Large intestine (tissue), 3 donors: Measurements from ENCODE around the gene GDI2. TPM values are rescaled to one million over a fixed set of nuclear protein-coding genes. Genes with fewer than 3 reads are reported as not detected.

Source experiments
- DNase-seq, 2 donors: peaks; one replicate each; pipeline versions ENCODE4 v3.0.0 to v3.0.0-alpha.2; 2013
- H3K27ac ChIP-seq: one replicate; pipeline ENCODE4 v1.5.1; 2013; ENCODE audit warnings: low read length
- H3K27me3 ChIP-seq: 2 replicates; pipeline ENCODE4 v1.6.1; 2013; ENCODE audit warnings: low read length; ENCODE audit not compliant: control insufficient read depth, insufficient read depth
- H3K36me3 ChIP-seq: 2 replicates; pipeline ENCODE4 v1.6.1; 2013; ENCODE audit warnings: low read length; ENCODE audit not compliant: control insufficient read depth, insufficient read depth
- H3K4me1 ChIP-seq: one replicate; pipeline ENCODE4 v1.6.1; 2013; ENCODE audit warnings: low read length; ENCODE audit not compliant: control insufficient read depth, insufficient read depth
- H3K4me3 ChIP-seq: one replicate; pipeline ENCODE4 v1.5.1; 2013; ENCODE audit warnings: low read length
- H3K9me3 ChIP-seq: one replicate; pipeline ENCODE4 v1.6.1; 2013; ENCODE audit warnings: mild to moderate bottlenecking, low read depth, low read length, moderate library complexity; ENCODE audit not compliant: control insufficient read depth
- WGBS: methylation state at CpG from one replicate; pipeline ENCODE4 v1.1.5; 2013; ENCODE audit warnings: low lambda C conversion rate; ENCODE audit not compliant: insufficient coverage; 5-methylcytosine and 5-hydroxymethylcytosine counted together
- polyA plus RNA-seq: library from polyadenylated mRNA; unstranded; fragments of 120-200 nt; gene quantifications from one replicate; pipeline ENCODE4 v1.2.1, GENCODE V29; 2013

GDI2 gene
- polyA plus RNA-seq, 1 donor = 313 TPM

GRCh38 chr10:5774987-5775620 lies 38.1 kb downstream of the GDI2 start:
- Histone ChIP-seq H3K27ac (no peak overlapping the region), H3K36me3 (peaks cover 52% of the 10 kb centered on the region), H3K4me1 (no peaks in the 10 kb centered on the region), H3K9me3 (no peaks in the 10 kb centered on the region), H3K4me3 (no peak overlapping the region), H3K27me3 (no peaks in the 10 kb centered on the region)
- no peak for DNase-seq
- WGBS = no CpG with 5 or more reads among the region's 8 CpGs

DNA sequence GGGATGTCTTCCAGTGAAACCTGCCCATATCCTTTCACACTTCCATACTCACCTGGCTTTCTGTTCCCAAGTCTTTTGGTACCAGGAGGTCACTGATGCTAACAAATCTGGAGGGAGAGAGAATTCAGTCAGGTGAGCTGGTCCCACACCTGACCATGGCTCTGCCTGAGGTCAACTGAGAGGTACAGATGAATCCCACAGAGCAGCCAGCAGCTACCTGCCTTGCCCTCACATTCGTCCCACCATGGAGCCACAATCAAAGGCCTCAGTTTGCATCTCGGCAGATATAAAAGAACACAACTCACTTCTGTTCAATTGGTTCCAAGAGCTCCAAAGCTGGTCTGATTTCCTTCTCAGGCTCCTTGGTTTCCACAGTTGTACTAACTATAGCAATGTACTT lies 47.0 kb downstream of the GDI2 start:
- peaks cover 69% of the 10 kb centered on the region for H3K36me3 ChIP-seq
- H3K4me3 ChIP-seq = no peak overlapping the region
- WGBS = no CpG with 5 or more reads among the region's 2 CpGs

DNA sequence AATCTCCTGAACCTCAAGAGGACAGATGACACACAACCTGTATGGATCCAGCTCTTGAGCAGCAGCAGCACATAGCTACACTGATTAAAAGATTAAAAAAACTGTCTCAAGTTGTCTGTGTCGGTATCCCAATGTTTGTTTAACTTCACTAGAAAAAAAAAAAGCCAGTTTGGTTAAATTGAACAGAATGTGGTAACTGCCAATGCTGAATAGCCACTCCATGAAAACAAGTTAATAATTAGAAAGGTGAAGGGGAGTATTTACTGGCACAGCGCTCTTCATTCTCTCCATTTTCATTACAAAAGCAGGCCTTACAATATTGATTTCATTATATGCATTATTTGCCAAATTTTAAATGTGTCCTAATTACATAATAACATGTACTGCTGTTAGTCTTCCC lies 47.6 kb downstream of the GDI2 start:
- Histone ChIP-seq H3K36me3 (peaks cover 74% of the 10 kb centered on the region), H3K27me3 (no peaks in the 10 kb centered on the region), H3K9me3 (no peaks in the 10 kb centered on the region), H3K27ac (no peak overlapping the region), H3K4me3 (no peak overlapping the region), H3K4me1 (no peaks in the 10 kb centered on the region)
- 60% methylated on average over 1 of the region's 2 CpGs for WGBS
- DNase-seq = no peak

More for the DNA sequence above, 47.0 kb downstream of the GDI2 start:
- Histone ChIP-seq H3K4me1 (no peaks in the 10 kb centered on the region), H3K27ac (no peak overlapping the region), H3K27me3 (no peaks in the 10 kb centered on the region), H3K9me3 (no peaks in the 10 kb centered on the region)
- no peak for DNase-seq

- H3K27ac ChIP-seq = no peak overlapping the region
- no peaks in the 10 kb centered on the region for H3K9me3 ChIP-seq
- WGBS = no CpG with 5 or more reads among the region's 10 CpGs
- H3K36me3 ChIP-seq = peaks cover 78% of the 10 kb centered on the region
- no peak overlapping the region for H3K4me3 ChIP-seq
- no peaks in the 10 kb centered on the region for H3K4me1 ChIP-seq
- no peak for DNase-seq
- H3K27me3 ChIP-seq = no peaks in the 10 kb centered on the region
These were observed 48.6 kb downstream of the GDI2 start for GRCh38 chr10:5764422-5765297.

GRCh38 chr10:5762531-5762930 lies 50.7 kb downstream of the GDI2 start:
- Histone ChIP-seq H3K4me3 (no peak overlapping the region), H3K27me3 (no peaks in the 10 kb centered on the region), H3K4me1 (no peaks in the 10 kb centered on the region), H3K9me3 (no peaks in the 10 kb centered on the region), H3K36me3 (peaks cover 78% of the 10 kb centered on the region), H3K27ac (no peak overlapping the region)
- no peak for DNase-seq
- 70% methylated on average over 1 of the region's 1 CpG for WGBS

- Histone ChIP-seq H3K36me3 (peaks cover 76% of the 10 kb centered on the region), H3K9me3 (no peaks in the 10 kb centered on the region)
These were observed 52.0 kb downstream of the GDI2 start for GRCh38 chr10:5761220-5761619.

DNA sequence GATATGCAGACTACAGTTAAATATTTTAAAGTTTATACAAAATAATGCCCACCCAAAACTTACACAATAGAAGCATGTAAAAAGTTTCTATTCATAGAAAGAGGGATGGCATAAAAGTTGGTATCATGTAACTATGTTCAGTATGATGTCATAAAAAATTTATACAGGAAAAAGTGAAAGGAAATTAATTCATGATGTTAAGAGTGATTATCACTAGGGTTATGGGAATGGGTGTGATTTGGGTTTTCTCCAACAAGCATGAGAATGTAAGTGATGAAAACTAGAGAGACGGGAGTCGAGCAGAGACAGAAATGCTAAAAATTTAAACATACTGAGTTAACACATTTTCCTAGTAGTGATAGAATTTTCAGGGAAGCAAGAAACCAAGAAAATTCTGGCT lies 52.7 kb downstream of the GDI2 start:
- H3K27ac ChIP-seq = no peak overlapping the region
- peaks cover 69% of the 10 kb centered on the region for H3K36me3 ChIP-seq
- H3K4me3 ChIP-seq = no peak overlapping the region
- no CpG with 5 or more reads among the region's 2 CpGs for WGBS
- no peaks in the 10 kb centered on the region for H3K27me3 ChIP-seq
- no peaks in the 10 kb centered on the region for H3K9me3 ChIP-seq
- H3K4me1 ChIP-seq = no peaks in the 10 kb centered on the region
- no peak for DNase-seq

More at GRCh38 chr10:5761220-5761619, 52.0 kb downstream of the GDI2 start:
- Histone ChIP-seq H3K27me3 (no peaks in the 10 kb centered on the region), H3K4me1 (no peaks in the 10 kb centered on the region), H3K27ac (no peak overlapping the region), H3K4me3 (no peak overlapping the region)
- DNase-seq = no peak
- 100% methylated on average over 1 of the region's 2 CpGs for WGBS

DNA sequence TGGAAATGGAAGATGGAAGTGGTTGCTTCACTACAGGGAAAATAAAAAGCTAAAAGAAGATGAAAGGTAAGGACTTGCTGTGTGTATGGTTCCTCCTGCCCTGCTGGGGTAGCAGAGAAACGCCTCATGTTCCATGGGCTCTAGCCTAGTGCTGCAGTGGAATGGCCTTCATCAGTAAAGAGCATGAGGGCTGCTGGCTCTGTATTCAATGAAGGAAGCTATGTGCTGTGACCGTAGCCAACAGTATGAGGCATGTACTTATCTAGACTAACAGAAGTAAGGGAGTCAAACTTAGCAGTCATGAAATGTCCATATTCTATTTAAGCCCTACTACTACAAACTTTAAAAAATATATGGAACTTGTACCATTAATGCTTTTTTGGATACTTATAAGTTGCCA lies 54.3 kb downstream of the GDI2 start:
- Histone ChIP-seq H3K27me3 (no peaks in the 10 kb centered on the region), H3K4me1 (no peaks in the 10 kb centered on the region), H3K4me3 (no peak overlapping the region), H3K9me3 (no peaks in the 10 kb centered on the region), H3K27ac (no peak overlapping the region), H3K36me3 (peaks cover 54% of the 10 kb centered on the region)
- DNase-seq = no peak
- WGBS = no CpG with 5 or more reads among the region's 2 CpGs

DNA sequence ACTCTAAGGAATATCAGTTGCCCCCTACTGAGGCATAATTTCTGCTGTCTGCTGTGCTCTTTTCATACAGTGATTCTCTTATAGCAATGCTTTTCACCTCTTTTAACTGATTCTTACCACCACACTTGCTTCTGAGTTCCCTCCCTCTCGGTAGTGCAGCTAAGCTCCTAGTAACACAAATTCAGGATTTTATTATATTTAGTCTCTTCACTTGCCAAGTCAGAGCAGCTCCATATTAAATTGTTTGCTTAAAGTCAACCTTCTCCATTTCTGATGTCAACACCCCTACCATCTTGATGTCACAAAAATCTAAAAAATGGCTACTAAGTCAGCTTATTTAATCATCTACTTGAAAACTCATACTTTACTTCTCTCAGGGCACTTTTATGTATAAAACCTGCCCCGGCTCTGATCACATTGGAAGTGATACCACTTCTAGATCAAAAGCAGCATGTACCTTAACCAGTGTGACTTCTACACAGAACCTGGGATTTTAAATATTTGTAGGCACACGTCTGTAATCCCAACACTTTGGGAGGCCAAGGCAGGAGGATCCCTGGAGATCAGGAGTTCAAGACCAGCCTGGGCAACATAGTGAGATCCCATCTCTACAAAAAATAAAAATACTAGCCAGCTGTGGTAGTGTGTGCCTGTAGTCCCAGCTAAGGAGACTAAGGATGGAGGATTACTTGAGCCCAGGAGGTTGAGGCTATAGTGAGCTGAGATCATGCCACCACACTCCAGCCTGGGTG lies 55.3 kb downstream of the GDI2 start:
- Histone ChIP-seq H3K27me3 (no peaks in the 10 kb centered on the region), H3K9me3 (no peaks in the 10 kb centered on the region), H3K4me3 (no peak overlapping the region), H3K36me3 (peaks cover 55% of the 10 kb centered on the region), H3K4me1 (no peaks in the 10 kb centered on the region), H3K27ac (no peak overlapping the region)
- WGBS = no CpG with 5 or more reads among the region's 3 CpGs
- DNase-seq = no peak

DNA sequence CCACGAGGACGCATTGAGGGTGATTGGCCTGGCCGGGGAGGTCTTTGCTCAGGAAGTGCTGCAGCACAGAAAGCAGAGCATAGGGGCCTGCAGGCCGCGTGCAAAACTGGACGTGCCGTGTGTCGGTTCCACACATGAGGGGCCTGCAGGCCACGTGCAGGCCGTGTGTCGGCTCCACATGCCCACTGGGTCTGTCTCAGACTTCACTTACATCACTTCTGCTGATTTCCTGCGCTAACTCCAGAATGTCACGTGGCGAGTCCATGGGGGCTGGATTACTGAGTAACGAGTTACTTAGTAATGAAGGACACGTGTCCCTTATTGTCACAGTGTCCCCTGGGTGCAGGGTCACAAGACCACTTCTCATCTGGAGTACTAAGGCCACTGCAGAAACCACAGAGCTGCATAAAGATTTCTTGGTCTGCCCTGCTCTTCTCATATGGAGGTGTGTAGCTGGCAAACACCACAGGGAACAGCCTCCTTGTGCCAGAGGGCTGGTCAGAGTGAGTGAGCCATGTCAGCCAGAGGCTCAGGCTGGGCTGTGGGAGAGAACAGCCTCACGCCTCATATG lies 60.8 kb downstream of the GDI2 start:
- Histone ChIP-seq H3K27ac (peak overlapping the region; percentile 40), H3K4me1 (no peaks in the 10 kb centered on the region), H3K27me3 (no peaks in the 10 kb centered on the region), H3K9me3 (no peaks in the 10 kb centered on the region), H3K4me3 (no peak overlapping the region), H3K36me3 (peaks cover 35% of the 10 kb centered on the region)
- peak; percentile 66 to 91 for DNase-seq
- WGBS = no CpG with 5 or more reads among the region's 17 CpGs
